Activated CD8-positive, alpha-beta T cell treated with anti-CD3 and anti-CD28 coated beads, Interleukin-2, amount 10 ng/mL, durations not matched to agents 7 days and 5 days (primary cell): Measurements from ENCODE around the gene MORN4. TPM values are rescaled to one million over a fixed set of nuclear protein-coding genes. Genes with fewer than 3 reads are reported as not detected.
"Not testable (repeated sequence)": the region's sequence is repeated elsewhere in the genome, so short reads cannot be mapped to it uniquely, and the experiment has no call there.

Experiments used
- ATAC-seq: fragments of 150-1000 bp; cut with Tn5 transposase; one replicate; pipeline ENCODE4 v1.10.0; 2021; ENCODE audit warnings: moderate library complexity
- CTCF ChIA-PET: fragments of 350-600 bp; sonication (Branson Sonifier 250); formaldehyde crosslinking; loops from one replicate; lab custom pipeline; 2021; ENCODE audit warnings: antibody characterized with exemption; lab: Charles Lee
- POLR2A ChIA-PET: fragments of 350-600 bp; sonication (Branson Sonifier 250); formaldehyde crosslinking; loops from one replicate; lab custom pipeline; 2021; ENCODE audit warnings: antibody characterized with exemption; lab: Charles Lee
- DNase-seq: peaks from one replicate; pipeline ENCODE4 v3.0.0-alpha.2; 2020
- H3K27ac Mint-ChIP-seq: one replicate; pipeline ENCODE4 v1.8.0; 2021; ENCODE audit warnings: mild to moderate bottlenecking, mixed read lengths
- H3K27me3 Mint-ChIP-seq: one replicate; pipeline ENCODE4 v1.8.0; 2021; ENCODE audit warnings: low read depth, mixed read lengths
- H3K36me3 Mint-ChIP-seq: one replicate; pipeline ENCODE4 v1.8.0; 2021; ENCODE audit warnings: low read depth, mixed read lengths
- H3K4me1 Mint-ChIP-seq: one replicate; pipeline ENCODE4 v1.8.0; 2021; ENCODE audit warnings: low read depth, mixed read lengths
- H3K4me3 Mint-ChIP-seq: one replicate; pipeline ENCODE4 v1.8.0; 2021; ENCODE audit warnings: mild to moderate bottlenecking, mixed read lengths
- H3K9me3 Mint-ChIP-seq: one replicate; pipeline ENCODE4 v1.8.0; 2022; ENCODE audit warnings: mixed read lengths; ENCODE audit not compliant: insufficient read depth
- total RNA-seq, 2 experiments: library from RNA; stranded (reverse); gene quantifications; one replicate each; pipeline ENCODE4 v1.2.3, GENCODE V29; 2021

The MORN4 gene
- total RNA-seq, 2 experiments from 2014 or later, result 1.1 to 1.2 TPM

GRCh38 chr10:97640868-97641811 is 7.8 kb upstream of the MORN4 start:
- H3K4me3 Mint-ChIP-seq, result peak overlapping the region; percentile 91
- DNase-seq, result peak; percentile 37
- ChIA-PET POLR2A (interaction anchor here (1.6 kb wide), 1 partner anchor 8 kb away, joined by 4 read pairs; no protein-coding TSS in a partner anchor), CTCF (interaction anchor here (0.5 to 1.9 kb wide), 3 partner anchors 35 to 60 kb away, joined by 3 to 5 read pairs (median 3); partner anchors contain the start of gene AVPI1)
- H3K4me1 Mint-ChIP-seq, result peaks cover 26% of the 10 kb centered on the region
- H3K27ac Mint-ChIP-seq, result peak overlapping the region; percentile 93
- no peaks in the 10 kb centered on the region for H3K9me3 Mint-ChIP-seq
- no peaks in the 10 kb centered on the region for H3K27me3 Mint-ChIP-seq
- ATAC-seq, result no peak
- H3K36me3 Mint-ChIP-seq, result peaks cover 15% of the 10 kb centered on the region

- Mint-ChIP-seq H3K4me1 (peaks cover 26% of the 10 kb centered on the region), H3K27ac (peak within 1 kb of the TSS; percentile 93), H3K27me3 (no peaks in the 10 kb centered on the region), H3K9me3 (no peaks in the 10 kb centered on the region), H3K36me3 (peaks cover 12% of the 10 kb centered on the region), H3K4me3 (peak within 1 kb of the TSS; percentile 91)
- POLR2A ChIA-PET, result interaction anchor here (1.6 kb wide), 1 partner anchor 9 kb away, joined by 4 read pairs; no protein-coding TSS in a partner anchor
- DNase-seq (peak; percentile 100), ATAC-seq (peak; percentile 98)
- CTCF ChIA-PET, result interaction anchor here (0.5 to 1.9 kb wide), 3 partner anchors 35 to 61 kb away, joined by 3 to 5 read pairs (median 3); partner anchors contain the start of gene AVPI1
Observed at GRCh38 chr10:97640174-97640867, 7.0 kb upstream of the MORN4 start, which contains the start of gene PI4K2A. Gene PI4K2A (plus strand): TSS chr10:97640671. CDS start chr10:97640743, 72 bp downstream.

- H3K9me3 Mint-ChIP-seq, CTCF ChIA-PET, DNase-seq, H3K27ac Mint-ChIP-seq, H3K4me3 Mint-ChIP-seq, H3K36me3 Mint-ChIP-seq, ATAC-seq, POLR2A ChIA-PET, H3K27me3 Mint-ChIP-seq: not testable (repeated sequence)
- peaks cover 28% of the 10 kb centered on the region for H3K4me1 Mint-ChIP-seq
Observed at GRCh38 chr10:97639090-97639489, 5.8 kb upstream of the MORN4 start.

- no peaks in the 10 kb centered on the region for H3K36me3 Mint-ChIP-seq
Observed at GRCh38 chr10:97635577-97635976, 2.3 kb upstream of the MORN4 start.

GRCh38 chr10:97633921-97634320 is 621 bp upstream of the MORN4 start:
- CTCF ChIA-PET, result no interaction called here
- no peak overlapping the region for H3K27ac Mint-ChIP-seq
- POLR2A ChIA-PET, result no interaction called here
- DNase-seq (no peak), ATAC-seq (no peak)
- no peaks in the 10 kb centered on the region for H3K36me3 Mint-ChIP-seq
- peak overlapping the region; percentile 98 for H3K4me3 Mint-ChIP-seq
- H3K4me1 Mint-ChIP-seq, result peaks cover 20% of the 10 kb centered on the region
- H3K27me3 Mint-ChIP-seq, result no peaks in the 10 kb centered on the region
- no peaks in the 10 kb centered on the region for H3K9me3 Mint-ChIP-seq

More at GRCh38 chr10:97635577-97635976, 2.3 kb upstream of the MORN4 start:
- POLR2A ChIA-PET, result no interaction called here
- Mint-ChIP-seq H3K4me3 (no peak overlapping the region), H3K27me3 (no peaks in the 10 kb centered on the region), H3K27ac (no peak overlapping the region), H3K9me3 (no peaks in the 10 kb centered on the region), H3K4me1 (peaks cover 22% of the 10 kb centered on the region)
- ATAC-seq, result no peak
- no peak for DNase-seq
- CTCF ChIA-PET, result no interaction called here

GRCh38 chr10:97631098-97631497 is 2.2 kb downstream of the MORN4 start:
- no peak for DNase-seq
- CTCF ChIA-PET, result no interaction called here
- Mint-ChIP-seq H3K4me1 (peaks cover 20% of the 10 kb centered on the region), H3K27me3 (no peaks in the 10 kb centered on the region), H3K36me3 (no peaks in the 10 kb centered on the region), H3K4me3 (no peak overlapping the region), H3K9me3 (no peaks in the 10 kb centered on the region), H3K27ac (no peak overlapping the region)
- POLR2A ChIA-PET, result interaction anchor here (0.7 kb wide), 1 partner anchor 185 kb away, joined by 3 read pairs; the partner anchor contains the start of gene ZDHHC16
- no peak for ATAC-seq

- no peaks in the 10 kb centered on the region for H3K36me3 Mint-ChIP-seq
- H3K27ac Mint-ChIP-seq, result no peak overlapping the region
- H3K9me3 Mint-ChIP-seq, result no peaks in the 10 kb centered on the region
- ChIA-PET POLR2A (no interaction called here), CTCF (no interaction called here)
- H3K4me3 Mint-ChIP-seq, result no peak overlapping the region
- H3K4me1 Mint-ChIP-seq, result peaks cover 20% of the 10 kb centered on the region
- DNase-seq (no peak), ATAC-seq (no peak)
- no peaks in the 10 kb centered on the region for H3K27me3 Mint-ChIP-seq
Observed at GRCh38 chr10:97629289-97629688, 4.0 kb downstream of the MORN4 start.

GRCh38 chr10:97628228-97628627 is 5.1 kb downstream of the MORN4 start:
- Mint-ChIP-seq H3K4me3 (no peak overlapping the region), H3K27ac (no peak overlapping the region), H3K4me1 (peaks cover 10% of the 10 kb centered on the region), H3K27me3 (no peaks in the 10 kb centered on the region), H3K36me3 (no peaks in the 10 kb centered on the region), H3K9me3 (no peaks in the 10 kb centered on the region)
- CTCF ChIA-PET, result no interaction called here
- POLR2A ChIA-PET, result no interaction called here
- DNase-seq (no peak), ATAC-seq (no peak)

- ATAC-seq (no peak), DNase-seq (no peak)
- H3K36me3 Mint-ChIP-seq, result no peaks in the 10 kb centered on the region
- H3K4me1 Mint-ChIP-seq, result peaks cover 5% of the 10 kb centered on the region
- no peaks in the 10 kb centered on the region for H3K9me3 Mint-ChIP-seq
- no peak overlapping the region for H3K4me3 Mint-ChIP-seq
- H3K27me3 Mint-ChIP-seq, result no peaks in the 10 kb centered on the region
- CTCF ChIA-PET, result no interaction called here
- H3K27ac Mint-ChIP-seq, result no peak overlapping the region
- POLR2A ChIA-PET, result no interaction called here
Observed at GRCh38 chr10:97627731-97628130, 5.6 kb downstream of the MORN4 start.

GRCh38 chr10:97623277-97623676 is 10.0 kb downstream of the MORN4 start:
- Mint-ChIP-seq H3K4me1 (no peaks in the 10 kb centered on the region), H3K27ac (no peak overlapping the region), H3K9me3 (no peaks in the 10 kb centered on the region), H3K27me3 (no peaks in the 10 kb centered on the region), H3K4me3 (no peak overlapping the region), H3K36me3 (no peaks in the 10 kb centered on the region)
- DNase-seq (no peak), ATAC-seq (no peak)
- ChIA-PET CTCF (no interaction called here), POLR2A (no interaction called here)

GRCh38 chr10:97618733-97619132 is 14.6 kb downstream of the MORN4 start:
- Mint-ChIP-seq H3K27me3 (no peaks in the 10 kb centered on the region), H3K4me1 (no peaks in the 10 kb centered on the region), H3K36me3 (no peaks in the 10 kb centered on the region), H3K9me3 (no peaks in the 10 kb centered on the region), H3K4me3 (no peak overlapping the region), H3K27ac (no peak overlapping the region)
- ChIA-PET CTCF (no interaction called here), POLR2A (no interaction called here)
- ATAC-seq, result no peak
- no peak for DNase-seq
